Spinal cord (tissue), 10 donors: ENCODE results near the gene FOXC2. TPM values are rescaled to one million over a fixed set of nuclear protein-coding genes. Genes with fewer than 3 reads are reported as not detected.

Source experiments
- DNase-seq, 6 donors: peaks; one replicate each; pipeline versions ENCODE4 v3.0.0 to v3.0.0-alpha.2; 2013 to 2015; ENCODE audit warnings: low spot score in 6 of 6, low read depth in 4 of 6
- H3K27ac ChIP-seq: one replicate; pipeline ENCODE4 v1.5.1; 2013; ENCODE audit warnings: low read depth, low read length, control low read depth
- H3K27me3 ChIP-seq: one replicate; pipeline ENCODE4 v1.6.1; 2013; ENCODE audit warnings: low read length; ENCODE audit not compliant: control insufficient read depth, insufficient read depth
- H3K36me3 ChIP-seq: one replicate; pipeline ENCODE4 v1.6.1; 2013; ENCODE audit warnings: low read length; ENCODE audit not compliant: control insufficient read depth, insufficient read depth
- H3K4me1 ChIP-seq: one replicate; pipeline ENCODE4 v1.6.1; 2013; ENCODE audit warnings: low read length; ENCODE audit not compliant: control insufficient read depth, insufficient read depth
- H3K4me3 ChIP-seq: one replicate; pipeline ENCODE4 v1.5.1; 2013; ENCODE audit warnings: low read depth, low read length, control low read depth
- H3K9me3 ChIP-seq: one replicate; pipeline ENCODE4 v1.6.1; 2013; ENCODE audit warnings: low read length; ENCODE audit not compliant: control insufficient read depth, insufficient read depth
- WGBS: methylation state at CpG from one replicate; pipeline ENCODE4 v1.1.5; 2013; ENCODE audit warnings: missing lambda C conversion rate; ENCODE audit not compliant: insufficient coverage; 5-methylcytosine and 5-hydroxymethylcytosine counted together
- polyA plus RNA-seq, 2 donors: library from polyadenylated mRNA; unstranded; fragments of 120-200 nt; gene quantifications; one replicate each; pipeline ENCODE4 v1.2.1, GENCODE V29; 2013; ENCODE audit not compliant: insufficient read length in 2 of 2
- total RNA-seq, 2 donors: library from RNA; depleted of rRNA in 1 of 2; stranded (reverse); fragments of 120-200 nt in 1 of 2; fragments of >200 nt in 1 of 2; gene quantifications; one replicate each; pipeline versions ENCODE4 v1.2.3 to v1.2.4, GENCODE V29; 2013 to 2014
- donor health status: healthy.

Gene FOXC2
- total and polyA plus RNA-seq, 4 donors, result 4.7 to 31.1 (median 13.5) TPM

GRCh38 chr16:86554599-86554916 lies 12.1 kb upstream of the FOXC2 start:
- H3K27ac ChIP-seq, result peak overlapping the region; percentile 71
- H3K4me3 ChIP-seq, result peak overlapping the region; percentile 95
- WGBS, result under 1% methylated on average over 9 of the region's 10 CpGs
- H3K36me3 ChIP-seq, result peaks cover 22% of the 10 kb centered on the region
- no peaks in the 10 kb centered on the region for H3K27me3 ChIP-seq
- H3K9me3 ChIP-seq, result no peaks in the 10 kb centered on the region
- no peak for DNase-seq
- H3K4me1 ChIP-seq, result peaks cover 25% of the 10 kb centered on the region

DNA sequence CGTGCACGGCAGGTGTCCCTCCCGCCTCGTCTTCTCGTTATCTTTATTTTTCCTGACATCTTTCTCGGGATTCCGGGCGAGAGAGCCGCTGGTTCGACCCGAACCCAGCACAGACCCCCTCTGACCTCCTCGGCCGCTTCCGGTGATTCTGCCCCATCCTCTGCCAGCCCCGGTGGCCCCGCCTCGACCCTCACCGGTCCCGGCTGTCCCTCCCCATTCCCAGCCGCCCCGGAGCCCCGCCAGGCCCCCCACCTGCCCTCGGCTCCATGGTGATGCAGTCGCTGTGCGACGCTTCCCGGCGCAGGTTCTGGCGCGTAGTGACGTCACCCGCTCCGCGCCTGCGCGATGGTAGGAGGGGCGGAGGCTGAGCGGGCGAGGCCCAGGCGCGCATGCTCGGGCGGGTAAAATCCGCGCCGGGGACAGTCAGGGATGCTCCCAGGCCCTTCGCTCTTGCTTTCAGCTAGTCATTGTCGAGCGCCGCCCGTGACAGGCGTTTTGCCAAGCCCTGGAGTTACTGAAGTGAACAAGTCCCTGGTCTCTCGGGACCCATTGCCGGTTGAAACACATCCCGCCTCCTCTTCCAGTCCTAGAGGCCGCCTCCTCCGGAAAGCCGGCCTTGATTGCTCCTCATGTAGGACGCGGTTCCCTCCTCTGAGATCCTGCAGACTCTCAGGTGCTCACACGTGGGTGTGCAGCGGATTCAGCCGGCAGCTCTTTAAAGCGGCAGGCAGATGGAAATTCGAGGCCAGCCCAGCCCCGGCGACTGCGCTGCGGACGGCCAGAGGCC lies 11.5 kb upstream of the FOXC2 start, which contains the start of gene MTHFSD:
TSS of gene MTHFSD (minus strand) at position 319 of the 787 bp plus-strand sequence. CDS start at position 268, 51 bp downstream.
- peaks cover 16% of the 10 kb centered on the region for H3K36me3 ChIP-seq
- WGBS, result 4% methylated on average over 70 of the region's 70 CpGs
- DNase-seq, result peak in 5 of 6 donors; percentile 91 to 98 (median 92)
- H3K27ac ChIP-seq, result peak within 1 kb of the TSS; percentile 71
- no peaks in the 10 kb centered on the region for H3K27me3 ChIP-seq
- H3K4me1 ChIP-seq, result peaks cover 25% of the 10 kb centered on the region
- H3K4me3 ChIP-seq, result peak within 1 kb of the TSS; percentile 95
- H3K9me3 ChIP-seq, result no peaks in the 10 kb centered on the region

DNA sequence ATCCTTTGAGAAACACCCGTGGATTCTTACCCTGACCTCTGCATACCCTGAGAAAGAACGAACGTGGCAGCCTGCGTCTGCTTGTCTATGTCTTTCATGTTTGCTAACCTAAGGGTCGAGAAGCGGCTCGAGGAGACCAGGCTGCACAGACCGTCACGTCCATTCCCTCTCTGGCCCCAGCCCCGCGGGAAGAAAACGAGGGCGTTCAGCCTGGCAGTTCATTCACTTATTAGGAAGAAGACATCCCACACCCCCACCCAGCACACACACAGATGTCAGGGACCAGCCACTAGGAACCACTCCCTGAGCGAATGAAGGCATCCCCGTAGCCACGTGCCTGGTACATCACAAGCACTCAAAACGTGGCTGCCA lies 10.9 kb upstream of the FOXC2 start:
- peak overlapping the region; percentile 71 for H3K27ac ChIP-seq
- H3K4me3 ChIP-seq, result peak overlapping the region; percentile 95
- peaks cover 12% of the 10 kb centered on the region for H3K36me3 ChIP-seq
- 37% methylated on average over 17 of the region's 17 CpGs for WGBS
- H3K27me3 ChIP-seq, result peaks cover 2% of the 10 kb centered on the region
- no peaks in the 10 kb centered on the region for H3K9me3 ChIP-seq
- peaks cover 25% of the 10 kb centered on the region for H3K4me1 ChIP-seq
- no peak for DNase-seq

GRCh38 chr16:86556576-86556975 lies 10.1 kb upstream of the FOXC2 start:
- Histone ChIP-seq H3K4me3 (no peak overlapping the region), H3K9me3 (no peaks in the 10 kb centered on the region), H3K27ac (no peak overlapping the region), H3K27me3 (peaks cover 7% of the 10 kb centered on the region), H3K4me1 (peaks cover 25% of the 10 kb centered on the region), H3K36me3 (peaks cover 12% of the 10 kb centered on the region)
- no peak for DNase-seq
- 43% methylated on average over 2 of the region's 5 CpGs for WGBS

DNA sequence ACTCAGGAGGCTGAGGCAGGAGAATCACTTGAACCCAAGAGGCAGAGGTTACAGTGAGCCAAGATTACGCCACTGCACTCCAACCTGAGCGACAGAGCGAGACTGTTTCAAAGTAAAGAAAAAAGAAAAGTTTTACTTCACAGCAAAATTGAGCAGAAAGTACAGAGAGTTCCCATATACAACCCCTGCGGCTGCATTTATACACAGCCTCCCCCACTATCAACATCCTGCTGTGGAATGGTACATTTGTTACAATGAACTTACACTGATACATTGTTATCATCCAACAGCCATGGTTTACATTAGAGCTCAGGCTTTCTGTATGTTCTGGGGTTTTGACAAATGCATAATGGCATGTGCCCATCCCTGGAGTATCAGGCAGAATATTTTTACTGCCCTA lies 9.0 kb upstream of the FOXC2 start:
- Histone ChIP-seq H3K4me1 (peaks cover 25% of the 10 kb centered on the region), H3K4me3 (no peak overlapping the region), H3K27ac (no peak overlapping the region), H3K36me3 (peaks cover 6% of the 10 kb centered on the region), H3K27me3 (peaks cover 7% of the 10 kb centered on the region), H3K9me3 (no peaks in the 10 kb centered on the region)
- 100% methylated on average over 1 of the region's 4 CpGs for WGBS
- DNase-seq, result no peak

GRCh38 chr16:86558355-86559193 lies 8.1 kb upstream of the FOXC2 start:
- Histone ChIP-seq H3K27me3 (peaks cover 12% of the 10 kb centered on the region), H3K4me3 (no peak overlapping the region), H3K4me1 (peaks cover 27% of the 10 kb centered on the region), H3K36me3 (peaks cover 1% of the 10 kb centered on the region), H3K9me3 (no peaks in the 10 kb centered on the region), H3K27ac (no peak overlapping the region)
- 74% methylated on average over 23 of the region's 28 CpGs for WGBS
- DNase-seq, result no peak

GRCh38 chr16:86559802-86560305 lies 6.8 kb upstream of the FOXC2 start:
- H3K27ac ChIP-seq, result no peak overlapping the region
- H3K36me3 ChIP-seq, result no peaks in the 10 kb centered on the region
- peaks cover 23% of the 10 kb centered on the region for H3K27me3 ChIP-seq
- DNase-seq, result no peak
- H3K4me1 ChIP-seq, result peaks cover 24% of the 10 kb centered on the region
- WGBS, result 87% methylated on average over 9 of the region's 9 CpGs
- no peak overlapping the region for H3K4me3 ChIP-seq
- H3K9me3 ChIP-seq, result no peaks in the 10 kb centered on the region

DNA sequence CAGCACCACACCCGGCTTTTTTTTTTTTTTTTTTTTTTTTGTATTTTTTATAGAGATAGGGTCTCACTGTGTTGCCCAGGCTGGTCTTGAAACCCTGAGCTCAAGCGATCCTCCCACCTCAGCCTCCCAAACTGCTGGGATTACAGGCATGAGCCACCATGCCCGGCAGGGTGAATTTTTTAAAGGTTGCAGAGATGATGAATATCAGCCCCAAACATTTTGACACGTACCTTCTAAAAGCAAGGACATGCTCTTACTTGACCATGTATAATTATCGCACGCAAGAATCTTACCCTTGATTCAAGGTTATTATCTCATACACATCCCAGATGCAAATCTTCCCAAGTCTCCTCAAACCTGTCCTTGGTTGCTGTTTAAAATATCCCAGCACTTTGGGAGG lies 4.3 kb upstream of the FOXC2 start:
- no peaks in the 10 kb centered on the region for H3K9me3 ChIP-seq
- H3K4me3 ChIP-seq, result no peak overlapping the region
- peaks cover 46% of the 10 kb centered on the region for H3K27me3 ChIP-seq
- no peak overlapping the region for H3K27ac ChIP-seq
- WGBS, result 100% methylated on average over 3 of the region's 6 CpGs
- no peak for DNase-seq
- no peaks in the 10 kb centered on the region for H3K36me3 ChIP-seq
- peaks cover 15% of the 10 kb centered on the region for H3K4me1 ChIP-seq

DNA sequence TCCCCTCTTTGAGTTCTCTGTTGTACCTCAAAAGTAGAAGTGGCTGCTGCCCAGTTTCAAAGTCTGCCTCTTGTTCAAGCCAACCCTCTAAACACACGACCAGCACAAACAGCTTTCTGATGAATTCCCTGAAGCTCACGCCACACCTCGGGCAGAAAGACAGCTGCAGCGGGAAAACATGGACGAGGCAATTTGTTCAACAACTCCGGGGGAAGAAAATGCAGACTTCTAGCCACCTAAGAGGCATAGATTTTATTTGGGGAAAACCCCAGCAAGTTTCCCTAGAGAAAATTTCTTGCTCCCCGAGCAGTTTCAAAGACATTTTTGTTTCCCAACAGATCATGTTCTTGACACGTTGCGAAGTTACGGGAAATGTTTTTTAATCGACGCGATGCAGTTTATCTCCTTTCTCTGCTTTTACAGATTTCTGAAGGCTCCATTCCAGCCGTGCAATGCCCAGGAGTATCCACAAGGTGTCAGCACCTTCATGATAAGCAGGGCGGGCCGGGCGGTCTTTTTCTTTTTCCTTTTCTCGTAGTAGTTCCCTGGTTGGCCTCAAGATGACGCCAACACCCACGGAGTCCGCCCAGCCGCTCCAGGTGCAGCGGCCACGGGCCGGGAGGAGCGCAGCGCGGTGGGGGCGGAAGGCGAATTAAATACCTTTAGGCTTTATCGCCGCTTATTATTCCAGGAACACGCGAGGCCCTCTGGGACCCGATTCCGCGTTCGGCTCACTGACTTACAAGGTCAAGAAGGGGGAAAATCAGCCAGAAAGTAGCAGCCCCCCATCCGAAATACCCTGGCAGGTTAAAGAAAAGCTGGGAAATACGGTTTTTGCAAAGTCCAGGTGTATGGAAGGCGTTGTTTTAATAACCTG lies 2.9 kb upstream of the FOXC2 start:
- H3K27ac ChIP-seq, result peak overlapping the region; percentile 77
- no peaks in the 10 kb centered on the region for H3K9me3 ChIP-seq
- peak overlapping the region; percentile 48 for H3K4me3 ChIP-seq
- peak in 5 of 6 donors; percentile 78 to 96 (median 90) for DNase-seq
- under 1% methylated on average over 39 of the region's 41 CpGs for WGBS
- no peaks in the 10 kb centered on the region for H3K36me3 ChIP-seq
- peaks cover 19% of the 10 kb centered on the region for H3K4me1 ChIP-seq
- peaks cover 55% of the 10 kb centered on the region for H3K27me3 ChIP-seq
